Neural progenitor cell (in vitro differentiated cells): ENCODE results near the gene TLDC2. TPM values are rescaled to one million over a fixed set of nuclear protein-coding genes. Genes with fewer than 3 reads are reported as not detected.
A peak's percentile ranks its signal among the peaks of the same experiment; 100 is the strongest.

ENCODE experiments used
- DNase-seq: peaks from one replicate; pipeline ENCODE4 v3.0.0-alpha.2; 2016; ENCODE audit warnings: low spot score
- H2AFZ ChIP-seq: fragments of 200-600 bp; sonication (generic); replicated peaks from 2 replicates; pipeline ENCODE4 v1.6.1; 2016; ENCODE audit warnings: antibody characterized with exemption
- H3F3A ChIP-seq: fragments of 200-600 bp; sonication (generic); 2 replicates; pipeline ENCODE4 v1.6.1; 2016; ENCODE audit warnings: antibody characterized with exemption, low read depth
- H3K27ac ChIP-seq: fragments of 200-600 bp; sonication (generic); 2 replicates; pipeline ENCODE4 v1.5.1; 2016; ENCODE audit warnings: mild to moderate bottlenecking
- H3K27me3 ChIP-seq: fragments of 200-600 bp; sonication (generic); 2 replicates; pipeline ENCODE4 v1.6.1; 2016; ENCODE audit warnings: mild to moderate bottlenecking, moderate library complexity
- H3K36me3 ChIP-seq: fragments of 200-600 bp; sonication (generic); 2 replicates; pipeline ENCODE4 v1.5.1; 2016
- H3K4me1 ChIP-seq: fragments of 200-600 bp; sonication (generic); 2 replicates; pipeline ENCODE4 v1.6.1; 2016; ENCODE audit warnings: mixed run types
- H3K4me2 ChIP-seq: fragments of 200-600 bp; sonication (generic); 2 replicates; pipeline ENCODE4 v1.6.1; 2016
- H3K4me3 ChIP-seq: fragments of 200-600 bp; sonication (generic); 2 replicates; pipeline ENCODE4 v1.5.1; 2016
- H3K79me2 ChIP-seq: fragments of 200-600 bp; sonication (generic); 2 replicates; pipeline ENCODE4 v1.6.1; 2016; ENCODE audit warnings: low read depth
- H3K9ac ChIP-seq: fragments of 200-600 bp; sonication (generic); 2 replicates; pipeline ENCODE4 v1.6.1; 2016
- H3K9me3 ChIP-seq: fragments of 200-600 bp; sonication (generic); 2 replicates; pipeline ENCODE4 v1.5.1; 2016; ENCODE audit warnings: low read depth
- H4K20me1 ChIP-seq: fragments of 200-600 bp; sonication (generic); 2 replicates; pipeline ENCODE4 v1.6.1; 2016; ENCODE audit warnings: low read depth
- H3K27ac Mint-ChIP-seq: 3 replicates; pipeline ENCODE4 v1.8.0; 2021; ENCODE audit warnings: mixed read lengths
- H3K27me3 Mint-ChIP-seq: 2 replicates; pipeline ENCODE4 v1.8.0; 2022; ENCODE audit warnings: low read depth, mild to moderate bottlenecking, inconsistent platforms, moderate library complexity, mixed read lengths; ENCODE audit not compliant: insufficient read depth
- H3K36me3 Mint-ChIP-seq: 3 replicates; pipeline ENCODE4 v1.8.0; 2021; ENCODE audit warnings: mixed read lengths
- H3K4me1 Mint-ChIP-seq: 3 replicates; pipeline ENCODE4 v1.8.0; 2021; ENCODE audit warnings: mixed read lengths
- H3K4me3 Mint-ChIP-seq: 3 replicates; pipeline ENCODE4 v1.8.0; 2021; ENCODE audit warnings: mild to moderate bottlenecking, moderate library complexity, mixed read lengths
- H3K9me3 Mint-ChIP-seq: 3 replicates; pipeline ENCODE4 v1.8.0; 2020; ENCODE audit warnings: mixed read lengths
- EZH2 ChIP-seq: fragments of 200-600 bp; sonication (generic); IDR thresholded peaks from 2 replicates; pipeline ENCODE4 v1.6.1; 2017; ENCODE audit warnings: antibody characterized with exemption, mild to moderate bottlenecking, moderate library complexity
- EZH2phosphoT487 ChIP-seq: fragments of 200-600 bp; sonication (generic); IDR thresholded peaks from 2 replicates; pipeline ENCODE4 v1.6.1; 2017; ENCODE audit warnings: antibody characterized with exemption
- total RNA-seq: library from RNA; depleted of rRNA; stranded (reverse); fragments of >200 nt; gene quantifications from 2 replicates; pipeline ENCODE4 v1.2.3, GENCODE V29; 2015; ENCODE audit warnings: low replicate concordance
- TF ChIP-seq, protein P1 (sequence below): fragments of 200-600 bp; sonication (generic); IDR thresholded peaks from 2 replicates; pipeline ENCODE4 v1.5.1; 2017; ENCODE audit warnings: antibody characterized with exemption, mild to moderate bottlenecking

The TLDC2 gene
- total RNA-seq, 1 donor from 2014 or later, result 2.4 TPM

DNA sequence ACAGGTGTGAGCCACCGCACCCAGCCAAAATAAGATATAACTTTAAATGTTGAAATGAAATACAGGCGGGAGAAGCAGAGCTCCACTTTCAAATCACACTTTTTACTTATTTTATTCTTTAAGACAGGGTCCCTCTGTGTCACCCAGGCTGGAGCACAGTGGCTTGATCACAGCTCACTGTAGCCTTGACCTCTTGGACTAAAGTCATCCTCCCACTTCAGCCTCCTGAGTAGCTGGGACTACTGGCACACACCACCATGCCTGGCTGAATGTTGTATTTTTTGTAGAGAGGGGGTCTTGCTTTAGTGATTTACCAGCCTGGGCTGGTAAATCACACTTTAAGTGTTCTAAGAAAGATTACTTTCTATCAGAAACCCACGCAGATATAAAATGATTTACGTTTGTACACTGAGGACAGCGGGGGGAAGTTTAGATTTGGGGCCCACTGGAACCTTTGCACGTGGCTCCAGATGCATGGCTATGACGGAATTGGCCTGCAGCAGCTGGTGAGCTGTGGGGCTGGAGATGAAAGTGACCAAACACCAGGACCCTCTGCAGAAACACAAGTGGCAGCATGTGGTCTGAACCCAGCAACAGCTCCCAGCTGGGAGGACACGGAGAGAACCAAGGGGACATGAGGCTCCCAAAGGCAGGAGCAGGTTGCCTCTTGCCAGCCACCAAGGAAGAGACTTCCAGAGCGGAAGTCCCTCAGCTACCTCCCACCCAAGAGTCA lies 26.4 kb upstream of the TLDC2 start:
- no peaks in the 10 kb centered on the region for H3K27me3 ChIP-seq
- Mint-ChIP-seq H3K36me3 (peaks cover 18% of the 10 kb centered on the region), H3K27me3 (peaks cover 7% of the 10 kb centered on the region), H3K27ac (peak overlapping the region; percentile 42), H3K4me3 (no peak overlapping the region), H3K4me1 (peaks cover 10% of the 10 kb centered on the region), H3K9me3 (peaks cover 8% of the 10 kb centered on the region)
- H3K9me3 ChIP-seq, result no peaks in the 10 kb centered on the region
- H3K27ac ChIP-seq, result no peak overlapping the region
- peaks cover 76% of the 10 kb centered on the region for H3K79me2 ChIP-seq
- H3K4me1 ChIP-seq, result peaks cover 23% of the 10 kb centered on the region
- peaks cover 56% of the 10 kb centered on the region for H4K20me1 ChIP-seq
- DNase-seq, result no peak
- H3K36me3 ChIP-seq, result no peaks in the 10 kb centered on the region
- TF ChIP-seq EZH2phosphoT487 (no peak), EZH2 (no peak)
- H3K9ac ChIP-seq, result no peak overlapping the region
- H3K4me2 ChIP-seq, result no peak overlapping the region
- H3K4me3 ChIP-seq, result no peak overlapping the region
- no peak overlapping the region for H2AFZ ChIP-seq
- H3F3A ChIP-seq, result peaks cover 28% of the 10 kb centered on the region

GRCh38 chr20:36850759-36851158 lies 25.2 kb upstream of the TLDC2 start:
- H3K4me1 ChIP-seq, result peaks cover 15% of the 10 kb centered on the region
- Mint-ChIP-seq H3K9me3 (peaks cover 8% of the 10 kb centered on the region), H3K27me3 (peaks cover 7% of the 10 kb centered on the region), H3K27ac (no peak overlapping the region), H3K36me3 (peaks cover 18% of the 10 kb centered on the region), H3K4me3 (no peak overlapping the region), H3K4me1 (peaks cover 5% of the 10 kb centered on the region)
- H3K4me2 ChIP-seq, result no peak overlapping the region
- TF ChIP-seq EZH2phosphoT487 (no peak), EZH2 (no peak)
- TF ChIP-seq, protein P1, sequence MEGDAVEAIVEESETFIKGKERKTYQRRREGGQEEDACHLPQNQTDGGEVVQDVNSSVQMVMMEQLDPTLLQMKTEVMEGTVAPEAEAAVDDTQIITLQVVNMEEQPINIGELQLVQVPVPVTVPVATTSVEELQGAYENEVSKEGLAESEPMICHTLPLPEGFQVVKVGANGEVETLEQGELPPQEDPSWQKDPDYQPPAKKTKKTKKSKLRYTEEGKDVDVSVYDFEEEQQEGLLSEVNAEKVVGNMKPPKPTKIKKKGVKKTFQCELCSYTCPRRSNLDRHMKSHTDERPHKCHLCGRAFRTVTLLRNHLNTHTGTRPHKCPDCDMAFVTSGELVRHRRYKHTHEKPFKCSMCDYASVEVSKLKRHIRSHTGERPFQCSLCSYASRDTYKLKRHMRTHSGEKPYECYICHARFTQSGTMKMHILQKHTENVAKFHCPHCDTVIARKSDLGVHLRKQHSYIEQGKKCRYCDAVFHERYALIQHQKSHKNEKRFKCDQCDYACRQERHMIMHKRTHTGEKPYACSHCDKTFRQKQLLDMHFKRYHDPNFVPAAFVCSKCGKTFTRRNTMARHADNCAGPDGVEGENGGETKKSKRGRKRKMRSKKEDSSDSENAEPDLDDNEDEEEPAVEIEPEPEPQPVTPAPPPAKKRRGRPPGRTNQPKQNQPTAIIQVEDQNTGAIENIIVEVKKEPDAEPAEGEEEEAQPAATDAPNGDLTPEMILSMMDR, result no peak
- no peaks in the 10 kb centered on the region for H3K27me3 ChIP-seq
- H3K4me3 ChIP-seq, result no peak overlapping the region
- DNase-seq, result no peak
- H3K9me3 ChIP-seq, result no peaks in the 10 kb centered on the region
- H4K20me1 ChIP-seq, result peaks cover 63% of the 10 kb centered on the region
- peaks cover 77% of the 10 kb centered on the region for H3K79me2 ChIP-seq
- no peaks in the 10 kb centered on the region for H3K36me3 ChIP-seq
- H3K9ac ChIP-seq, result no peak overlapping the region
- peaks cover 26% of the 10 kb centered on the region for H3F3A ChIP-seq
- no peak overlapping the region for H3K27ac ChIP-seq
- H2AFZ ChIP-seq, result no peak overlapping the region

DNA sequence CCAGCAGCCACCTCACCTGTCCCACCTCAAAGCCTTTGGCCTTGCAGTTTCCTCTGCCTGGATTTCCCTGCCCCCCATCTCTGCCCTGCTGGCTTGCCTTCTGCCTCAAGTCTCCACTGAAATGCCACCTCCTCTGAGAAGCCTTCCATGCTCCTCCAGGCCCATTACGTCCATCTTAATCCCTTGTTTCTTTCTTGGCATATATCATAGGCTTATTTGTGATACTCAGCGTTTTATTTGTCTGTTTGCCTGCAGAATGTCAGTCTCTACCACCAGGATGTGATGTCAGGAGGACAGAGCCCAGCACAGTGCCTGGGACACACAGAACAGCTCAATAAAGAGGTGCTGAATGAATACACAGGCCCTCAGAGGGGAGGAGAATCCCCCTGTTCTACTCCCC lies 24.4 kb upstream of the TLDC2 start:
- Histone ChIP-seq H3K4me1 (peaks cover 7% of the 10 kb centered on the region), H3K27ac (no peak overlapping the region), H3K9ac (no peak overlapping the region), H3K79me2 (peaks cover 77% of the 10 kb centered on the region), H3K27me3 (no peaks in the 10 kb centered on the region), H3K4me3 (no peak overlapping the region), H2AFZ (no peak overlapping the region), H3K36me3 (no peaks in the 10 kb centered on the region), H3K4me2 (no peak overlapping the region), H4K20me1 (peaks cover 65% of the 10 kb centered on the region), H3K9me3 (no peaks in the 10 kb centered on the region), H3F3A (peaks cover 21% of the 10 kb centered on the region)
- TF ChIP-seq, protein P1, result no peak
- TF ChIP-seq EZH2phosphoT487, result no peak
- TF ChIP-seq EZH2, result no peak
- no peak for DNase-seq
- H3K4me1 Mint-ChIP-seq, result peaks cover 8% of the 10 kb centered on the region
- H3K27me3 Mint-ChIP-seq, result peaks cover 7% of the 10 kb centered on the region
- H3K36me3 Mint-ChIP-seq, result peaks cover 18% of the 10 kb centered on the region
- no peak overlapping the region for H3K27ac Mint-ChIP-seq
- H3K9me3 Mint-ChIP-seq, result peaks cover 8% of the 10 kb centered on the region
- H3K4me3 Mint-ChIP-seq, result no peak overlapping the region

DNA sequence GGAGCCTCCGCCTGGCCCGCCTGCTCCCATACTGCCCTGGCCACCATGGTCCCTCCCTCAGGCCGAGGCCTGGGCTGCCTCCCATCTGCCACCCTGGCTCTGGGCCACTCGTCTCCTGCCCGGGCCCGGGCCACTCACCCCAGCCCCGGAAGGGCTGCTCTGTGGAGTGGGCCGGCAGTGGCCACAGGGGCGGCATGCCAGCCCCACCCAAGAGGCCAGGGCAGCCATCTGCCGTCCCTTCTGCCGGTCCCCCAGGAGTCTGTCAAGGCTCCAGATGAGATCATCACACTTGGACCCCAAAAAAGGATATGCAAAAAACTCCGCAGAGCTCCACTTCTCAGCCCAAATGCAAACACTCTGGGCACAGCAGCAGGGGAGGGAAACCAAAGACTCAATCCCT lies 23.8 kb upstream of the TLDC2 start:
- no peak for DNase-seq
- peaks cover 8% of the 10 kb centered on the region for H3K4me1 Mint-ChIP-seq
- H3K36me3 ChIP-seq, result no peaks in the 10 kb centered on the region

More for the DNA sequence above, 23.8 kb upstream of the TLDC2 start:
- H3K27me3 ChIP-seq, result no peaks in the 10 kb centered on the region
- no peaks in the 10 kb centered on the region for H3K9me3 ChIP-seq
- H4K20me1 ChIP-seq, result peaks cover 65% of the 10 kb centered on the region
- no peak overlapping the region for H2AFZ ChIP-seq
- Mint-ChIP-seq H3K36me3 (peaks cover 20% of the 10 kb centered on the region), H3K27ac (no peak overlapping the region), H3K4me3 (no peak overlapping the region), H3K27me3 (peaks cover 7% of the 10 kb centered on the region), H3K9me3 (peaks cover 8% of the 10 kb centered on the region)
- H3K9ac ChIP-seq, result no peak overlapping the region
- H3K79me2 ChIP-seq, result peaks cover 82% of the 10 kb centered on the region
- H3K27ac ChIP-seq, result no peak overlapping the region
- peaks cover 2% of the 10 kb centered on the region for H3K4me1 ChIP-seq
- H3F3A ChIP-seq, result peaks cover 14% of the 10 kb centered on the region
- H3K4me2 ChIP-seq, result no peak overlapping the region
- TF ChIP-seq, protein P1, result no peak
- TF ChIP-seq EZH2 (no peak), EZH2phosphoT487 (no peak)
- no peak overlapping the region for H3K4me3 ChIP-seq
